Coronary artery (tissue), 2 donors: ENCODE measurements around the gene SELENON.

Experiments used
- DNase-seq: peaks from one replicate; pipeline ENCODE4 v3.0.0-alpha.2; 2017; ENCODE audit warnings: low spot score
- H3K27ac ChIP-seq, 2 donors: fragments of 200-600 bp; sonication (generic); one replicate each; pipeline ENCODE4 v1.5.1; 2016 to 2019
- H3K4me3 ChIP-seq: fragments of 200-600 bp; sonication (generic); 2 replicates; pipeline ENCODE4 v1.5.1; 2016; ENCODE audit warnings: mild to moderate bottlenecking, moderate library complexity
- CTCF ChIP-seq: fragments of 200-600 bp; sonication (generic); IDR thresholded peaks from one replicate; pipeline ENCODE4 v1.5.1; 2019; ENCODE audit warnings: antibody characterized with exemption

Gene SELENON

GRCh38 chr1:25765923-25766589 is 33.9 kb upstream of the SELENON start:
- TF ChIP-seq CTCF, result no peak
- no peak for DNase-seq
- H3K27ac ChIP-seq, result peak overlapping the region in 1 of 2 donors; percentile 22

GRCh38 chr1:25766721-25767436 is 33.1 kb upstream of the SELENON start:
- DNase-seq, result no peak
- no peak overlapping the region for H3K27ac ChIP-seq
- no peak for TF ChIP-seq CTCF
- no peak overlapping the region for H3K4me3 ChIP-seq

More at GRCh38 chr1:25765923-25766589, 33.9 kb upstream of the SELENON start:
- no peak overlapping the region for H3K4me3 ChIP-seq

GRCh38 chr1:25767437-25767770 is 32.6 kb upstream of the SELENON start:
- no peak overlapping the region for H3K27ac ChIP-seq
- no peak for DNase-seq
- no peak overlapping the region for H3K4me3 ChIP-seq
- TF ChIP-seq CTCF, result no peak

GRCh38 chr1:25768999-25769398 is 31.0 kb upstream of the SELENON start:
- H3K4me3 ChIP-seq, result no peak overlapping the region
- DNase-seq, result no peak
- TF ChIP-seq CTCF, result no peak
- no peak overlapping the region for H3K27ac ChIP-seq

GRCh38 chr1:25769625-25770383 is 30.2 kb upstream of the SELENON start:
- Histone ChIP-seq H3K4me3 (no peak overlapping the region), H3K27ac (peak overlapping the region in 1 of 2 donors; percentile 65)
- DNase-seq, result no peak
- no peak for TF ChIP-seq CTCF

- no peak for TF ChIP-seq CTCF
- peak overlapping the region; percentile 20 to 65 for H3K27ac ChIP-seq
- H3K4me3 ChIP-seq, result no peak overlapping the region
- no peak for DNase-seq
These were observed 29.3 kb upstream of the SELENON start for GRCh38 chr1:25770541-25771220.
